Muscle layer of duodenum (tissue), 2 donors: ENCODE results near the gene DNAJC13.
"Not testable (repeated sequence)": the region's sequence is repeated elsewhere in the genome, so short reads cannot be mapped to it uniquely, and the experiment has no call there.

ENCODE experiments used
- H3K27ac ChIP-seq: one replicate; pipeline ENCODE4 v1.7.0; 2013; ENCODE audit warnings: mild to moderate bottlenecking, low read length
- H3K27me3 ChIP-seq: one replicate; pipeline ENCODE4 v1.7.0; 2013; ENCODE audit warnings: low read depth, mild to moderate bottlenecking, control low read depth, low read length
- H3K36me3 ChIP-seq, 2 donors: one replicate each; pipeline ENCODE4 v1.7.0; 2013; ENCODE audit warnings: low read length in 2 of 2, control low read depth in 1 of 2, mild to moderate bottlenecking in 1 of 2; ENCODE audit not compliant: insufficient read depth in 2 of 2, control insufficient read depth in 1 of 2
- H3K4me1 ChIP-seq, 2 donors: one replicate each; pipeline ENCODE4 v1.7.0; 2013; ENCODE audit warnings: low read length in 2 of 2, mild to moderate bottlenecking in 2 of 2, control low read depth in 1 of 2, moderate library complexity in 1 of 2; ENCODE audit not compliant: insufficient read depth in 2 of 2, control insufficient read depth in 1 of 2
- H3K4me3 ChIP-seq, 2 donors: one replicate each; pipeline ENCODE4 v1.7.0; 2013; ENCODE audit warnings: low read length in 2 of 2, low read depth in 1 of 2, mild to moderate bottlenecking in 1 of 2
- H3K9me3 ChIP-seq, 2 donors: one replicate each; pipeline ENCODE4 v1.7.0; 2013; ENCODE audit warnings: low read length in 2 of 2, control low read depth in 1 of 2, mild to moderate bottlenecking in 1 of 2; ENCODE audit not compliant: control insufficient read depth in 1 of 2
- donor health status: healthy.

Gene DNAJC13

DNA sequence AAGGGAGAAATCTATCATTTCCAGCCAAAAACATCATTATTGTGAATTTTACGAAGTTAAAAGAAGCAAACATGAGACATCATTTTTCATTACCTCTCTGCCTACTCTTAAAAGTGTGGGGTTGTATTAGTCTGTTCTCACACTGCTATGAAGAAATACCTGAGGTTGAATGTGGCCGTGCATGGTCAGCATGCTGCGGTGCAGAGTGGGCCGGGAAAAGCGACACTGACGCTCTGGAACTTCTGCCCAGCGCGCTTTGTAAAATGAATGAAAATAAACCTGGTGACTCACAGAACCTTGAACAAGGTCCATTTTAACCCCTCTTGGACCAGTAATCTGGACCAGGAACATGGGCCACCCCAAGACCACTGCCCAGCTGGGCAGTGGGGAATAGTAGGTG is 31.0 kb upstream of the DNAJC13 start:
- no peaks in the 10 kb centered on the region for H3K36me3 ChIP-seq
- H3K4me3 ChIP-seq: no peak overlapping the region
- H3K9me3 ChIP-seq: no peaks in the 10 kb centered on the region
- H3K27ac ChIP-seq: no peak overlapping the region
- H3K4me1 ChIP-seq: no peaks in the 10 kb centered on the region
- H3K27me3 ChIP-seq: no peaks in the 10 kb centered on the region

GRCh38 chr3:132392675-132393074 is 24.6 kb upstream of the DNAJC13 start:
- not testable (repeated sequence) for H3K27ac ChIP-seq, H3K27me3 ChIP-seq, H3K4me1 ChIP-seq, H3K4me3 ChIP-seq, H3K36me3 ChIP-seq, H3K9me3 ChIP-seq

DNA sequence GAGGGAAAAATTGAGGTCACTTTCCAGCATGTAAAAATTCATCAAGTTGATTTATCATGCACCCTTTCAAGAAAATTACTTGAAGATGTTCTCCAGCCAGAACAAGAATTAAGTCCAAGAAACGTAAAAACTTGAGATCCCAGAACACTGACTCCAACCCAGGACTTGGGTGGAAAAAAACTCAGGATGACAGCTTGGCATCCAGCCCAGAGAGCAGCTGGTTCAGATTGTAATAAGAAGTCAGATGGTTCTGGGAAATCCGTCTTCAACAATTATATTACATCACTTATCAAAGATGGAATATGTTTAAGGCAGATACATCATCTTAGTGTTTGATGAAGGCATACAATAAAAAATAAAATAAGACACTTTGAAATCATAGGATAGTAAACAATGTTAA is 23.0 kb upstream of the DNAJC13 start:
- Histone ChIP-seq H3K27me3 (no peaks in the 10 kb centered on the region), H3K4me3 (no peak overlapping the region)

GRCh38 chr3:132395126-132395525 is 22.2 kb upstream of the DNAJC13 start:
- peaks cover 0 to 3% of the 10 kb centered on the region in 2 donors for H3K4me1 ChIP-seq
- H3K27ac ChIP-seq: no peak overlapping the region
- no peaks in the 10 kb centered on the region for H3K36me3 ChIP-seq
- H3K9me3 ChIP-seq: no peaks in the 10 kb centered on the region
- no peak overlapping the region for H3K4me3 ChIP-seq
- no peaks in the 10 kb centered on the region for H3K27me3 ChIP-seq

More for the DNA sequence above, 23.0 kb upstream of the DNAJC13 start:
- H3K9me3 ChIP-seq: no peaks in the 10 kb centered on the region
- H3K27ac ChIP-seq: no peak overlapping the region
- no peaks in the 10 kb centered on the region for H3K36me3 ChIP-seq
- peaks cover 0 to 3% of the 10 kb centered on the region in 2 donors for H3K4me1 ChIP-seq

DNA sequence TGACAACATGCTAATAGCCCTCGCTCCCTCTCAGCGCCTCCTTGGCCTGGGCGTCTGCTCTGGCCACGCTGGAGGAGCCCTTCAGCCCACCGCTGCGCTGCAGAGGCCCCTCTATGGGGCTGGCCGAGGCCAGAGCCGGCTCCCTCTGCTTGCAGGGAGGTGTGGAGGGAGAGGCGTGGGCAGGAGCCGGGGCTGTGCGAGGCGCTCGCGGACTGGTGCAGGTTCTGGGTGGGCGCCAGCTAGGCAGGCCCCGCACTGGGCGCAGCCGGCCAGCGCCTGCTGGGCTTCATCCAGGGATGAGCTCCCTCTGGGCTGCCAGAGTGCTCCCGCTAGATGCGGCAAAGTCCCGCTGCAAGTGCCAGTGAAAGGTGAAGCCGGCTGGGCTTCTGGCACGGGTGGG is 21.0 kb upstream of the DNAJC13 start:
- H3K27me3 ChIP-seq: no peaks in the 10 kb centered on the region
- H3K4me3 ChIP-seq: no peak overlapping the region
- peaks cover 0 to 3% of the 10 kb centered on the region in 2 donors for H3K4me1 ChIP-seq
- no peaks in the 10 kb centered on the region for H3K36me3 ChIP-seq
- no peaks in the 10 kb centered on the region for H3K9me3 ChIP-seq
- H3K27ac ChIP-seq: no peak overlapping the region

DNA sequence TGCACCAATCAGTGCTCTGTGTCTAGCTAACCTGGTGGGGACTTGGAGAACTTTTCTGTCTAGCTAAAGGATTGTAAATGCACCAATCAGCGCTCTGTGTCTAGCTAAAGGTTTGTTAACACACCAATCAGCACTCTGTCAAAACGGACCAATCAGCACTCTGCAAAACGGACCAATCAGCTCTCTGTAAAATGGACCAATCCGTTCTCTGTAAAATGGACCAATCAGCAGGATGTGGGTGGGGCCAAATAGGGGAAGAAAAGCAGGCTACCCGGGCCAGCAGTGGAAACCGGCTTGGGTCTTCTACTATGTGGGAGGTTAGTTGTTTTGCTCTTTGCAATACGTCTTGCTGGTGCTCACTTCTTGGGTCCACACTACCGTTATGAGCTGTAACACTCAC is 20.5 kb upstream of the DNAJC13 start:
- H3K27me3 ChIP-seq: not testable (repeated sequence)

DNA sequence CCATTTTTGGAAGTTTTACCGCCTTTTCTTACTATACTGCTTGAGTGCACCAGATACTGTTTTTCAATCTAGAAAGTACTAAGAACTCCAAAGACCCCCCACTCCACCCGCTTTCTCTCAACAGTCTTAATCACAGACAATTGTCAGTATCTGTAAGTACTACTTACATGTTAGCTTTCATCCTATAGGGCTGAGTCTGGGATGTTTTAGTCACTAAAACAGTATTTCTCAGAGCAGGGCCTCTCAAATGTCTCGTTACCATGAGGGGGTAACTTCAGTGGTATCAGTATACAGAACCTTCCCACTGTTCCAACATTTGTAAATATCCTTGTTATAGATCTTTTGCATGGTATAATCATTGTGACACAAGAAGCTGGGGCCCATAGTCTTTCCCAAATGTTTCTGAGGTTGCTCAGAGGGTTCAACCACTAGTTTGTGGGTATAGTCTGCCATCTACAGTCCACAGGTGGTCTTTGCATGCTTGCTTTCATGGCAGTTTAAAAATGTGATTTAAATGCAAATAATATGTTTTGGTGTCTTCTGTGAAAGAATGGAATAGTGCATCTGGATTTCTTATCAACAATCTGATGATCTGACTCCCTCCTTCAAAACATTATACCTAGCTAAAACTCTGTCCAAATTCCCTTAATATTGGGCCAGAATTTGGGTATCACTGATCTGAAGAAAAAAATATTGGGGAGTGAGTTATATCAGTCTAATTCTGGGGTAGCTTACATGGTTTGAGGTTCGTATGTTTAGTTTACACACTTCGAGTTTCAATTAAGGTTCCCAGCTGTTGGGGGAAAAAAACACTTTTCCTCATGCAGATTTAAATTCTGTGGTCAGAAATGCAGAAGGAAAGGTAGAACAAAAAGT is 18.0 kb upstream of the DNAJC13 start:
- Histone ChIP-seq H3K27me3 (no peaks in the 10 kb centered on the region), H3K4me3 (no peak overlapping the region), H3K4me1 (peaks cover 0 to 3% of the 10 kb centered on the region in 2 donors), H3K9me3 (no peaks in the 10 kb centered on the region), H3K27ac (no peak overlapping the region), H3K36me3 (no peaks in the 10 kb centered on the region)

More for the DNA sequence above, 20.5 kb upstream of the DNAJC13 start:
- not testable (repeated sequence) for H3K36me3 ChIP-seq, H3K4me3 ChIP-seq, H3K9me3 ChIP-seq, H3K4me1 ChIP-seq, H3K27ac ChIP-seq

DNA sequence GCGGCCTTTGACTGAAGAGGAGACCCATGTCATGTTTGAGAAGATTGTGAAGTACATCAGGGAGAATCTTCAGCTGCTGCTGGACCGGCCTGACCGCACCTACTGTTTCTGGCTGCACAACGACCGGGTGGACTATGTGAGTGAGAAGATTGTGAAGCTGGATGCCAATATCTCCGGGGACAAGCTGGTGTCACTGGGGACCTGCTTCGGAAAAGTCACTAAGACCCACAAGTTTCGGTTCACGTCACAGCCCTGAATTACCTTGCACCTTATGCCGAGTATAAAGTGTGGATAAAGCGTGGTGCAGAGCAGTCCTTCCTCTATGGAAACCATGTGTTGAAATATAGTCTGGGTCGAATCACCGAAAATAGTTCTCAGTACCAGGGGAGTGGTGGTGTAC is 16.0 kb upstream of the DNAJC13 start:
- Histone ChIP-seq H3K4me1 (peaks cover 0 to 15% of the 10 kb centered on the region in 2 donors), H3K9me3 (no peaks in the 10 kb centered on the region), H3K27ac (no peak overlapping the region), H3K27me3 (no peaks in the 10 kb centered on the region), H3K4me3 (no peak overlapping the region), H3K36me3 (no peaks in the 10 kb centered on the region)

DNA sequence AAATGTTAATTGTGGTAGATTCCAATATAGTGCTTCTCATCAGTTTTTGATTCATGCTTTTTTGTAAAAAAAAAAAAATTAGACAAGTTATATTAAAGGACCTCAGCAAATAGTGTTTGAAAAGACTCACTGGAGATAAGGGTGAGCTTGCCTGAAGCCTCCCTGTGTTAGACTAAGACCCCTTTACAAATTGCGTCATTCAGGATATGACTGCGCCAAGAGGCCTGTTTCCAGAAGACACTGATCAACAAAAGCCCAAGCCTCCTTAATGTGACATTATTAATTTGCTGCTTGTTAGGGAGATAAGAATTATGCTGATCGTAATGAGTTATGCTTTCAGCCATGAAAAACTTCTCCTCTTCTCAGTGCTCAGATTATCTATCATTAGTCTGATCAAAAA is 13.0 kb upstream of the DNAJC13 start:
- Histone ChIP-seq H3K27me3 (no peaks in the 10 kb centered on the region), H3K4me1 (peaks cover 0 to 18% of the 10 kb centered on the region in 2 donors), H3K4me3 (no peak overlapping the region), H3K36me3 (no peaks in the 10 kb centered on the region), H3K9me3 (no peaks in the 10 kb centered on the region), H3K27ac (no peak overlapping the region)

- H3K4me3 ChIP-seq: no peak overlapping the region
- peaks cover 0 to 18% of the 10 kb centered on the region in 2 donors for H3K4me1 ChIP-seq
- H3K27me3 ChIP-seq: no peaks in the 10 kb centered on the region
- H3K9me3 ChIP-seq: no peaks in the 10 kb centered on the region
- no peak overlapping the region for H3K27ac ChIP-seq
- no peaks in the 10 kb centered on the region for H3K36me3 ChIP-seq
Measured at GRCh38 chr3:132405188-132405587, 12.1 kb upstream of the DNAJC13 start.

GRCh38 chr3:132405609-132406299 is 11.5 kb upstream of the DNAJC13 start:
- Histone ChIP-seq H3K4me1 (peaks cover 0 to 18% of the 10 kb centered on the region in 2 donors), H3K36me3 (no peaks in the 10 kb centered on the region), H3K9me3 (no peaks in the 10 kb centered on the region), H3K27me3 (no peaks in the 10 kb centered on the region), H3K27ac (no peak overlapping the region), H3K4me3 (no peak overlapping the region)
